GM18867 (cell line): Measurements from ENCODE around the gene MT1B.

Source experiments
- ATAC-seq: cut with Tn5 transposase; IDR thresholded peaks from one replicate; pipeline ENCODE4 v1.9.1; 2021; ENCODE audit warnings: mild to moderate bottlenecking, moderate library complexity; ENCODE audit not compliant: unreplicated experiment

MT1B gene

GRCh38 chr16:56683424-56684172 is 31.9 kb downstream of the MT1B start:
- ATAC-seq, result no peak

- no peak for ATAC-seq
Observed at GRCh38 chr16:56684256-56684925, 32.7 kb downstream of the MT1B start.

GRCh38 chr16:56684926-56685590 is 33.4 kb downstream of the MT1B start:
- ATAC-seq, result no peak

GRCh38 chr16:56686758-56687157 is 35.1 kb downstream of the MT1B start:
- ATAC-seq, result no peak

- ATAC-seq, result no peak
Observed at GRCh38 chr16:56688762-56689161, 37.1 kb downstream of the MT1B start.

- no peak for ATAC-seq
Observed at GRCh38 chr16:56689171-56689570, 37.5 kb downstream of the MT1B start.

GRCh38 chr16:56690420-56691122 is 38.9 kb downstream of the MT1B start:
- ATAC-seq, result no peak

- no peak for ATAC-seq
Observed at GRCh38 chr16:56691885-56692284, 40.2 kb downstream of the MT1B start.

GRCh38 chr16:56695246-56695645 is 43.6 kb downstream of the MT1B start:
- ATAC-seq, result no peak

- ATAC-seq, result no peak
Observed at GRCh38 chr16:56697456-56698155, 45.9 kb downstream of the MT1B start.

- ATAC-seq, result no peak
Observed at GRCh38 chr16:56700195-56700594, 48.5 kb downstream of the MT1B start.

GRCh38 chr16:56700631-56701030 is 48.9 kb downstream of the MT1B start:
- ATAC-seq, result no peak

GRCh38 chr16:56701534-56701933 is 49.8 kb downstream of the MT1B start:
- ATAC-seq, result no peak
